Liver (tissue), 9 donors: ENCODE data around the gene FOXB2. TPM values are rescaled to one million over a fixed set of nuclear protein-coding genes. Genes with fewer than 3 reads are reported as not detected.

Experiments used
- DNase-seq: peaks from one replicate; pipeline ENCODE4 v3.0.0-alpha.2; 2017; ENCODE audit warnings: low spot score
- H3K27ac ChIP-seq, 2 donors: one replicate each; pipeline ENCODE4 v1.7.0; 2013; ENCODE audit warnings: inconsistent platforms in 2 of 2, low read length in 2 of 2, control low read depth in 1 of 2, low read depth in 1 of 2, mild to moderate bottlenecking in 1 of 2
- H3K27me3 ChIP-seq, 4 donors: one replicate each; pipeline versions ENCODE4 v1.6.1 to v1.7.0; 2013; ENCODE audit warnings: low read length in 3 of 4, inconsistent platforms in 1 of 4, mild to moderate bottlenecking in 1 of 4, moderate library complexity in 1 of 4; ENCODE audit not compliant: control insufficient read depth in 4 of 4, insufficient read depth in 4 of 4
- H3K36me3 ChIP-seq, 4 donors: one replicate each; pipeline versions ENCODE4 v1.6.1 to v1.7.0; 2013; ENCODE audit warnings: low read length in 3 of 4, mild to moderate bottlenecking in 3 of 4, low read depth in 1 of 4, moderate library complexity in 1 of 4; ENCODE audit not compliant: control insufficient read depth in 4 of 4, insufficient read depth in 3 of 4
- H3K4me1 ChIP-seq, 4 donors: one replicate each; pipeline versions ENCODE4 v1.6.1 to v1.7.0; 2013; ENCODE audit warnings: low read length in 3 of 4, mild to moderate bottlenecking in 3 of 4, moderate library complexity in 1 of 4; ENCODE audit not compliant: control insufficient read depth in 4 of 4, insufficient read depth in 4 of 4
- H3K4me3 ChIP-seq, 3 donors: one replicate each; pipeline versions ENCODE4 v1.6.1 to v1.7.0; 2013; ENCODE audit warnings: low read length in 3 of 3, control low read depth in 1 of 3, low read depth in 1 of 3, mild to moderate bottlenecking in 1 of 3
- H3K9ac ChIP-seq, 2 donors: one replicate each; pipeline ENCODE4 v1.7.0; 2013; ENCODE audit warnings: low read length in 2 of 2, mild to moderate bottlenecking in 2 of 2, moderate library complexity in 2 of 2, control low read depth in 1 of 2, low read depth in 1 of 2
- H3K9me3 ChIP-seq, 4 donors: one replicate each; pipeline versions ENCODE4 v1.6.1 to v1.7.0; 2013; ENCODE audit warnings: low read length in 3 of 4; ENCODE audit not compliant: control insufficient read depth in 4 of 4
- ATF3 ChIP-seq: IDR thresholded peaks from 2 replicates; pipeline ENCODE4 v1.6.1; 2016; ENCODE audit warnings: antibody characterized with exemption
- CTCF ChIP-seq: fragments of 150-350 bp; IDR thresholded peaks from 2 replicates; pipeline ENCODE4 v1.5.1; 2017; ENCODE audit warnings: improper control_type of control experiment, low read depth, low read length; ENCODE audit not compliant: missing input control
- EGR1 ChIP-seq, 2 donors: IDR thresholded peaks; 2 replicates each; pipeline ENCODE4 v1.6.1; 2016 to 2018; ENCODE audit warnings: antibody characterized with exemption in 2 of 2, low read depth in 2 of 2
- FOXA1 ChIP-seq: IDR thresholded peaks from 2 replicates; pipeline ENCODE4 v1.6.1; 2016; ENCODE audit warnings: antibody characterized with exemption
- GABPA ChIP-seq, 2 donors: IDR thresholded peaks in 1 of 2; conservative IDR thresholded peaks in 1 of 2; 2 replicates each; pipeline ENCODE4 v1.6.1; 2016; ENCODE audit warnings: antibody characterized with exemption in 2 of 2, mild to moderate bottlenecking in 1 of 2, moderate library complexity in 1 of 2
- HNF4A ChIP-seq, 2 donors: conservative IDR thresholded peaks; 2 replicates each; pipeline ENCODE4 v1.6.1; 2016; ENCODE audit warnings: antibody characterized with exemption in 2 of 2, mild to moderate bottlenecking in 2 of 2
- HNF4G ChIP-seq: IDR thresholded peaks from 2 replicates; pipeline ENCODE4 v1.6.1; 2016; ENCODE audit warnings: antibody characterized with exemption
- JUND ChIP-seq, 2 donors: IDR thresholded peaks; 2 replicates each; pipeline ENCODE4 v1.6.1; 2016; ENCODE audit warnings: antibody characterized with exemption in 2 of 2
- RAD21 ChIP-seq, 2 donors: IDR thresholded peaks; 2 replicates each; pipeline ENCODE4 v1.6.1; 2016; ENCODE audit warnings: antibody characterized with exemption in 2 of 2, mild to moderate bottlenecking in 2 of 2
- REST ChIP-seq: IDR thresholded peaks from 2 replicates; pipeline ENCODE4 v1.6.1; 2016; ENCODE audit warnings: antibody characterized with exemption, mild to moderate bottlenecking
- RXRA ChIP-seq, 2 donors: IDR thresholded peaks; 2 replicates each; pipeline ENCODE4 v1.6.1; 2017 to 2018; ENCODE audit warnings: antibody characterized with exemption in 2 of 2, mild to moderate bottlenecking in 1 of 2
- TAF1 ChIP-seq: conservative IDR thresholded peaks from 2 replicates; pipeline ENCODE4 v1.6.1; 2016; ENCODE audit warnings: antibody characterized with exemption, mild to moderate bottlenecking
- WGBS: extraction: QIAGEN DNeasy Blood & Tissue Kit; methylation state at CpG from one replicate; pipeline ENCODE4 v1.1.7; 2013; 5-methylcytosine and 5-hydroxymethylcytosine counted together
- polyA plus RNA-seq, 2 donors: library from polyadenylated mRNA; stranded (reverse) in 1 of 2; unstranded in 1 of 2; fragments of 200-250 nt in 1 of 2; fragments of >200 nt in 1 of 2; fragmentation: Nextera tagmentation in 1 of 2; extraction: Ambion mirVana in 1 of 2; gene quantifications; one replicate each; pipeline versions ENCODE4 v1.2.1 to v1.2.3, GENCODE V29; 2013 to 2015
- total RNA-seq, 2 donors: library from RNA; depleted of rRNA; stranded (reverse); fragments of >200 nt; gene quantifications; one replicate each; pipeline ENCODE4 v1.2.3, GENCODE V29; 2014
- TF ChIP-seq, protein P1 (sequence below): IDR thresholded peaks from 2 replicates; pipeline ENCODE4 v1.6.1; 2016; ENCODE audit warnings: antibody characterized with exemption
- TF ChIP-seq, protein P2 (sequence below): IDR thresholded peaks from 2 replicates; pipeline ENCODE4 v1.6.1; 2016; ENCODE audit warnings: antibody characterized with exemption
- donor health status: healthy.
- donor health status: healthy.
- donor health status: healthy.
- donor health status: healthy.
- donor health status: healthy.

The FOXB2 gene
- total and polyA plus RNA-seq, 4 donors: not detected

DNA sequence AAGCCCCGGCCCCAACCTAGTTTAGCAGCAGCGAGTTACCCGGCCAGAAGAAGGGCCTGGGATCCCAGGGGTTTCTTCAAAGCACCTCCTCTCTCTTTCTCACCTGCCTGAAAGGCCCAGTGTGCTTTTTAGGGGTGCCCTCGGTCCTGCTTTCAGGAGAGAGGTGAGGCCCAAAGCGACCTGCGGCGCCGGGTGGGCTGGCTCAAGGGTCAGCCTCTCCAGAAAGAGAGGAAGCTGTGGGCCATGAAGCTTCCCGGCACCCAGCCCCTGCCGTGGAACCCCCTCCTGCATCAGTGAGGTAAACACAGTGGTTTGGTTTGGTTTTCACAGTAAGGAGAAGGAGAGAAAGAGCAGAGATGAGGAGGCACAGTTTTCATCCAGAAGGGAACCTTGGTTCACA, 4.3 kb downstream of the FOXB2 start:
- Histone ChIP-seq H3K9me3 (peaks cover 0 to 3% (median 0%) of the 10 kb centered on the region in 4 donors), H3K4me1 (peaks cover 11 to 25% (median 17%) of the 10 kb centered on the region in 4 donors), H3K27ac (no peak overlapping the region), H3K4me3 (no peak overlapping the region), H3K36me3 (no peaks in the 10 kb centered on the region), H3K9ac (no peak overlapping the region), H3K27me3 (peaks cover 5 to 23% (median 11%) of the 10 kb centered on the region in 4 donors)
- WGBS: 35% methylated on average over 10 of the region's 10 CpGs
- no peak for DNase-seq
- TF ChIP-seq ATF3: no peak
- TF ChIP-seq FOXA1: no peak
- no peak for TF ChIP-seq CTCF
- no peak for TF ChIP-seq GABPA (IDR thresholded peaks at IDR 0.05 in 1 of 2, conservative IDR thresholded peaks at IDR 0.05 in 1 of 2)
- TF ChIP-seq, protein P1, sequence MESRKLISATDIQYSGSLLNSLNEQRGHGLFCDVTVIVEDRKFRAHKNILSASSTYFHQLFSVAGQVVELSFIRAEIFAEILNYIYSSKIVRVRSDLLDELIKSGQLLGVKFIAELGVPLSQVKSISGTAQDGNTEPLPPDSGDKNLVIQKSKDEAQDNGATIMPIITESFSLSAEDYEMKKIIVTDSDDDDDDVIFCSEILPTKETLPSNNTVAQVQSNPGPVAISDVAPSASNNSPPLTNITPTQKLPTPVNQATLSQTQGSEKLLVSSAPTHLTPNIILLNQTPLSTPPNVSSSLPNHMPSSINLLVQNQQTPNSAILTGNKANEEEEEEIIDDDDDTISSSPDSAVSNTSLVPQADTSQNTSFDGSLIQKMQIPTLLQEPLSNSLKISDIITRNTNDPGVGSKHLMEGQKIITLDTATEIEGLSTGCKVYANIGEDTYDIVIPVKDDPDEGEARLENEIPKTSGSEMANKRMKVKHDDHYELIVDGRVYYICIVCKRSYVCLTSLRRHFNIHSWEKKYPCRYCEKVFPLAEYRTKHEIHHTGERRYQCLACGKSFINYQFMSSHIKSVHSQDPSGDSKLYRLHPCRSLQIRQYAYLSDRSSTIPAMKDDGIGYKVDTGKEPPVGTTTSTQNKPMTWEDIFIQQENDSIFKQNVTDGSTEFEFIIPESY: no peak
- TF ChIP-seq REST: no peak
- no peak for TF ChIP-seq RXRA (IDR thresholded peaks at IDR 0.05)
- TF ChIP-seq, protein P2, sequence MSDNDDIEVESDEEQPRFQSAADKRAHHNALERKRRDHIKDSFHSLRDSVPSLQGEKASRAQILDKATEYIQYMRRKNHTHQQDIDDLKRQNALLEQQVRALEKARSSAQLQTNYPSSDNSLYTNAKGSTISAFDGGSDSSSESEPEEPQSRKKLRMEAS: no peak
- no peak for TF ChIP-seq EGR1 (IDR thresholded peaks at IDR 0.05; ENCODE audit: low read depth in 2 of 2)
- no peak for TF ChIP-seq HNF4G
- no peak for TF ChIP-seq TAF1
- no peak for TF ChIP-seq HNF4A (conservative IDR thresholded peaks at IDR 0.05)
- TF ChIP-seq RAD21 (IDR thresholded peaks at IDR 0.05): no peak

DNA sequence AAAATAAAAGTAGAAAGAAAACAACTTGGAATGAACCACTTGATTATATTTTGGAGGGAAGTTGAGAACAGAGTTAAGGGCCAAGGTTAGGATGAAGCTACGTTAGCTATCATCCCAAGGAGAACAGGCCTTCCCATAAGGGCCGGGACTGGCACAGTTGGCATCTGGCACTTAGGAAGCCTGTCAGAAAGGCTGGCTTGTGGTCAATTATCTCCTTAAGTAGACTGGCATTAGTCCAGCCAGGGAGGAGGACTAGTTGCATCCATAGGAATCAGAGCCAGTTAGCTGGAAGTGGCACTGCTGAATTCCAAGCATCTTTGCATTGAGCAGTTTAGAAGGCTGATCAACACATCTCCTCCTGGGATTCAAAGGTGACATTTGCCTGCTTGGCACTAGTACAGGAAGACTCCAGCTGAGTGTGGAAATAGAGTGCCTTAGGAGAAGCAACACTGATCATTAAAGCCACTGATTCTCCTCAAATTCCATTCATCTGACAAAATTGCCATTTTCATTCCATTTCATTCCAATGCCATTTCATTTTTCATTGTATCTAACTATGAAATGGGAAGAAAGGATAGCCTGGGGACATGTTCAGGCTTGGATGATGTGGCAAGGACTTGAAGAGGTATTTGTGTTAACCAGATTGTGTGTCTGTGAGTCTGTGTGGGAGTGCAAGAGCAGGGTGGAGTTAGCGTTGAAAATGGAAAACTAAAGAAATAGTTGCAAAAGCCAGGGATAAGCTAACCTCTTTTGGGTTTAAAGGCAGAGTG, 5.5 kb downstream of the FOXB2 start:
- Histone ChIP-seq H3K4me3 (no peak overlapping the region), H3K9ac (no peak overlapping the region), H3K9me3 (peaks cover 0 to 3% (median 0%) of the 10 kb centered on the region in 4 donors), H3K36me3 (no peaks in the 10 kb centered on the region), H3K27ac (no peak overlapping the region), H3K27me3 (peaks cover 2 to 19% (median 11%) of the 10 kb centered on the region in 4 donors), H3K4me1 (peaks cover 8 to 17% (median 12%) of the 10 kb centered on the region in 4 donors)
- no peak for DNase-seq
- WGBS: 86% methylated on average over 3 of the region's 3 CpGs
- no peak for TF ChIP-seq JUND (IDR thresholded peaks at IDR 0.05)
- TF ChIP-seq, protein P2: no peak
- TF ChIP-seq ATF3: no peak
- TF ChIP-seq REST: no peak
- TF ChIP-seq, protein P1: no peak
